ENCODE measurements around the gene KCTD12.

KCTD12 gene

GRCh38 chr13:76872675-76873074, 13.5 kb downstream of the KCTD12 start:
- no peak overlapping the region for H3K27ac ChIP-seq (replicated peaks)

DNA sequence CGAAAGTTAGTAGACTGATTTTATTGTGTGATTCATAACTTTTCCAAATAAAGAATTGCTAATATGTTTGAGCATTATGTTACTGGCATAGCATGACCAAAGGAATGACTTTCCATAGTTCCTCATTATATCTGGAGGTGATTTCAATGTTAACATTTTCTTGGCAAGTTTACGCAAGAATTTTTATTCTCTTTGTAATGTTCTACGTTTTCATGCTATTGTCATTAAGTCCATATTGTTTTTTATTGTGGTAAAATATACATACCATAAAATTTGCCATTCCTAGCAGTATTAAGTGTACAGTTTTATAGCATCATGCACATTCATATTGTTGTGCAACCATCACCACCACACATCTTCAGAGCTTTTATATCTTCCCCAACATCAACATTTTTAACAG, 14.8 kb downstream of the KCTD12 start:
- TF ChIP-seq, protein P1, sequence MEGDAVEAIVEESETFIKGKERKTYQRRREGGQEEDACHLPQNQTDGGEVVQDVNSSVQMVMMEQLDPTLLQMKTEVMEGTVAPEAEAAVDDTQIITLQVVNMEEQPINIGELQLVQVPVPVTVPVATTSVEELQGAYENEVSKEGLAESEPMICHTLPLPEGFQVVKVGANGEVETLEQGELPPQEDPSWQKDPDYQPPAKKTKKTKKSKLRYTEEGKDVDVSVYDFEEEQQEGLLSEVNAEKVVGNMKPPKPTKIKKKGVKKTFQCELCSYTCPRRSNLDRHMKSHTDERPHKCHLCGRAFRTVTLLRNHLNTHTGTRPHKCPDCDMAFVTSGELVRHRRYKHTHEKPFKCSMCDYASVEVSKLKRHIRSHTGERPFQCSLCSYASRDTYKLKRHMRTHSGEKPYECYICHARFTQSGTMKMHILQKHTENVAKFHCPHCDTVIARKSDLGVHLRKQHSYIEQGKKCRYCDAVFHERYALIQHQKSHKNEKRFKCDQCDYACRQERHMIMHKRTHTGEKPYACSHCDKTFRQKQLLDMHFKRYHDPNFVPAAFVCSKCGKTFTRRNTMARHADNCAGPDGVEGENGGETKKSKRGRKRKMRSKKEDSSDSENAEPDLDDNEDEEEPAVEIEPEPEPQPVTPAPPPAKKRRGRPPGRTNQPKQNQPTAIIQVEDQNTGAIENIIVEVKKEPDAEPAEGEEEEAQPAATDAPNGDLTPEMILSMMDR (IDR thresholded peaks at IDR 0.05; ENCODE audit: insufficient read depth, low read length), result no peak
- Histone ChIP-seq H3K27me3 (ENCODE audit: insufficient read depth, poor library complexity, severe bottlenecking) (no peaks in the 10 kb centered on the region), H3K27ac (replicated peaks) (no peak overlapping the region), H3K4me3 (replicated peaks; ENCODE audit: insufficient read depth, low read length) (no peak overlapping the region)
- DNase-seq (ENCODE audit: low read depth in 1 of 2, low spot score in 1 of 2), result no peak

More at GRCh38 chr13:76872675-76873074, 13.5 kb downstream of the KCTD12 start:
- TF ChIP-seq SPI1 (IDR thresholded peaks at IDR 0.05; ENCODE audit: borderline replicate concordance, low read depth) (no peak), REST (IDR thresholded peaks at IDR 0.05; ENCODE audit: insufficient replicate concordance, low read depth) (no peak), POLR2AphosphoS5 (IDR thresholded peaks at IDR 0.05; ENCODE audit: low read depth) (no peak), GABPA (IDR thresholded peaks at IDR 0.05; ENCODE audit: low read depth) (no peak)
- TF ChIP-seq, protein P1 (IDR thresholded peaks at IDR 0.05; ENCODE audit: insufficient read depth, low read length), result no peak
- no peak for DNase-seq (ENCODE audit: low read depth in 1 of 2, low spot score in 1 of 2)
- no peaks in the 10 kb centered on the region for H3K27me3 ChIP-seq (ENCODE audit: insufficient read depth, poor library complexity, severe bottlenecking)
- H3K4me3 ChIP-seq (replicated peaks; ENCODE audit: insufficient read depth, low read length), result no peak overlapping the region

DNA sequence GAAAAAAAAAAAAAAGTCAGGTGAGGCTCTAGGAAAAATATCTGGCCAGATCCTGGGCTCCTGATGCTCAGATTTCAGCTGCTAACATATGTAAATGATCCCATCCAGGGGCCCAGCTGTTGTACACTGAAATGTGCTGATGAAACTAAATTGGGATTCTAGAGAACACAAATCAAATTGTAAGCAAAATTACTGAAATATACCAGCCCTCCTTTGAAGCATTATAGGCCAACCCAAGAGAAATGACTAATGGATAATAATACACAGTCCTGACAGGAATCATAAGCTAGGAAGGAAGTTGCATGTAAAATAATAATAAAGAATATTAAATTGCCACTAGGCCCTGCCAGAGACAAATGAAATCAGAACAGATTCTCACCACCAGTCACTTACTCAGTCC, 17.8 kb downstream of the KCTD12 start:
- H3K27ac ChIP-seq (replicated peaks), result no peak overlapping the region
- TF ChIP-seq REST (IDR thresholded peaks at IDR 0.05; ENCODE audit: insufficient replicate concordance, low read depth), result no peak
- TF ChIP-seq, protein P1 (IDR thresholded peaks at IDR 0.05; ENCODE audit: insufficient read depth, low read length), result no peak
- no peak for TF ChIP-seq SPI1 (IDR thresholded peaks at IDR 0.05; ENCODE audit: borderline replicate concordance, low read depth)
- TF ChIP-seq GABPA (IDR thresholded peaks at IDR 0.05; ENCODE audit: low read depth), result no peak
- TF ChIP-seq POLR2AphosphoS5 (IDR thresholded peaks at IDR 0.05; ENCODE audit: low read depth), result no peak
- no peak for DNase-seq (ENCODE audit: low read depth in 1 of 2, low spot score in 1 of 2)
- no peaks in the 10 kb centered on the region for H3K27me3 ChIP-seq (ENCODE audit: insufficient read depth, poor library complexity, severe bottlenecking)
- H3K4me3 ChIP-seq (replicated peaks; ENCODE audit: insufficient read depth, low read length), result no peak overlapping the region

GRCh38 chr13:76865996-76866503, 20.2 kb downstream of the KCTD12 start:
- no peaks in the 10 kb centered on the region for H3K27me3 ChIP-seq (ENCODE audit: insufficient read depth, poor library complexity, severe bottlenecking)
- DNase-seq (ENCODE audit: low read depth in 1 of 2, low spot score in 1 of 2), result no peak
- no peak overlapping the region for H3K27ac ChIP-seq (replicated peaks)
- no peak overlapping the region for H3K4me3 ChIP-seq (replicated peaks; ENCODE audit: insufficient read depth, low read length)
- TF ChIP-seq REST (IDR thresholded peaks at IDR 0.05; ENCODE audit: insufficient replicate concordance, low read depth) (no peak), GABPA (IDR thresholded peaks at IDR 0.05; ENCODE audit: low read depth) (no peak), POLR2AphosphoS5 (IDR thresholded peaks at IDR 0.05; ENCODE audit: low read depth) (no peak), SPI1 (IDR thresholded peaks at IDR 0.05; ENCODE audit: borderline replicate concordance, low read depth) (no peak)
- TF ChIP-seq, protein P1 (IDR thresholded peaks at IDR 0.05; ENCODE audit: insufficient read depth, low read length), result no peak

Data from HL-60 (cell line).